Right renal pelvis (tissue), 4 donors: Measurements from ENCODE around the gene BRD4. TPM values are rescaled to one million over a fixed set of nuclear protein-coding genes. Genes with fewer than 3 reads are reported as not detected.

Source experiments
- DNase-seq, 4 donors: peaks; one replicate each; pipeline ENCODE4 v3.0.0-alpha.2; 2013; ENCODE audit warnings: low read depth in 4 of 4, low spot score in 3 of 4, missing footprints in 1 of 4
- polyA plus RNA-seq, 4 donors: library from polyadenylated mRNA; unstranded; fragments of 120-200 nt; gene quantifications; one replicate each; pipeline ENCODE4 v1.2.1, GENCODE V29; 2013; ENCODE audit not compliant: insufficient read length in 4 of 4

The BRD4 gene
- polyA plus RNA-seq, 4 donors: 48.5 to 60.5 (median 49.2) TPM

- peak; percentile 70 to 88 (median 84) for DNase-seq
Measured at GRCh38 chr19:15251749-15252397, 80.5 kb downstream of the BRD4 start.

- peak in 1 of 4 donors; percentile 38 for DNase-seq
Measured at GRCh38 chr19:15251010-15251748, 81.2 kb downstream of the BRD4 start.

- no peak for DNase-seq
Measured at GRCh38 chr19:15250640-15250993, 81.7 kb downstream of the BRD4 start.

- DNase-seq: peak in 1 of 4 donors; percentile 69
Measured at GRCh38 chr19:15249972-15250639, 82.2 kb downstream of the BRD4 start.

GRCh38 chr19:15249528-15249874 is 82.8 kb downstream of the BRD4 start:
- DNase-seq: no peak

GRCh38 chr19:15248648-15249527 is 83.5 kb downstream of the BRD4 start:
- no peak for DNase-seq

GRCh38 chr19:15248106-15248505 is 84.2 kb downstream of the BRD4 start:
- DNase-seq: no peak

GRCh38 chr19:15247107-15248014 is 85.0 kb downstream of the BRD4 start:
- DNase-seq: no peak

GRCh38 chr19:15246198-15246481 is 86.2 kb downstream of the BRD4 start:
- no peak for DNase-seq

GRCh38 chr19:15245370-15246197 is 86.8 kb downstream of the BRD4 start:
- DNase-seq: no peak

- DNase-seq: no peak
Measured at GRCh38 chr19:15244808-15245207, 87.5 kb downstream of the BRD4 start.

GRCh38 chr19:15244106-15244803 is 88.1 kb downstream of the BRD4 start:
- no peak for DNase-seq

GRCh38 chr19:15243236-15243957 is 88.9 kb downstream of the BRD4 start:
- no peak for DNase-seq

- no peak for DNase-seq
Measured at GRCh38 chr19:15241259-15241910, 91.0 kb downstream of the BRD4 start.

- no peak for DNase-seq
Measured at GRCh38 chr19:15240515-15240914, 91.8 kb downstream of the BRD4 start.

- no peak for DNase-seq
Measured at GRCh38 chr19:15239337-15239949, 92.9 kb downstream of the BRD4 start.

GRCh38 chr19:15238639-15239155 is 93.6 kb downstream of the BRD4 start:
- no peak for DNase-seq
